GM18519 (cell line): Measurements from ENCODE around the gene FBXW4.

Experiments
- ATAC-seq: cut with Tn5 transposase; IDR thresholded peaks from one replicate; pipeline ENCODE4 v1.9.1; 2021; ENCODE audit warnings: mild to moderate bottlenecking, moderate library complexity; ENCODE audit not compliant: unreplicated experiment, low FRiP score

The FBXW4 gene

GRCh38 chr10:101704331-101704730, 9.4 kb upstream of the FBXW4 start:
- no peak for ATAC-seq

DNA sequence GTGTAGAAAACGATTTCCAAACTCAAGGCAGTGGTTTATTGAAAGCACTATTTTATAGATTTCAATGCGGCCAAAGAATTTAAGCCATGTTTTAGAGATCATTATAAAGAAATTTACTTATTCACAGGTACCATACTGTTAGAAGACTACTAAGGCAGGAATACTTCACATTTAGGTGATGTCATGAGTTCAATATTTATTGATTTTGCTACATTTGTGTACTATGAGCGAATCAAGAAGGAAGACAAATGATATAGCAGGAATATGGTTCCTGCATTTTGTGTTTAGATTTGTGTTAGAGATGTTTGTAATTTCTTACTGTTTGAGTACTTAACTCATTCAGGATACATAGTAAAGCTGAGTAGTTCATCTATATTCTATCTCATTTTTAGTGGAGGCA, 1.7 kb upstream of the FBXW4 start:
- no peak for ATAC-seq

DNA sequence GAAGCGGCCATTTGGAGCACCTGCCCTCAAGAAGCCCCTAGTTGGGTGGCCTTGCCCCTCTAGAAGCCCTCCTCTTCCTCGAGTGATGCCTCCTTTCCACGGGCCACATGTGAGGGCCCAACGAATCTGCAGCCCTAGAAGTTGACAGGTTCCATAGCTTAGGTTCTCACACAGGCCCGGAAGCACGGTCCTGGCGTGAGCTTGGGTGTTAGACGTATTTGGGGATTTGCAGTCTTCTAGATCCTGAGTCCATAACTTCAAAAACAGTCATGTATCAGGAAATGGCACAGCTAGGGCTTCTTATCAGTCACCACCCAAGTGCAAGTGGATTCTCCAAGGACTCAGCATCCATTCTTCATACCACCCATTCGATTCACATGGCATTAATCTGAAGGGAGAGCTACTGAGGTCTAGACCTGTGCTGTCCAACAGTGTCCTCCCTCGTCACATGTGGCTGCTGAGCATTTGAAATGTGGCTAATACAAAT, 477 bp upstream of the FBXW4 start:
- no peak for ATAC-seq

- ATAC-seq: peak; percentile 34
These were observed 844 bp downstream of the FBXW4 start for GRCh38 chr10:101693978-101694673.

DNA sequence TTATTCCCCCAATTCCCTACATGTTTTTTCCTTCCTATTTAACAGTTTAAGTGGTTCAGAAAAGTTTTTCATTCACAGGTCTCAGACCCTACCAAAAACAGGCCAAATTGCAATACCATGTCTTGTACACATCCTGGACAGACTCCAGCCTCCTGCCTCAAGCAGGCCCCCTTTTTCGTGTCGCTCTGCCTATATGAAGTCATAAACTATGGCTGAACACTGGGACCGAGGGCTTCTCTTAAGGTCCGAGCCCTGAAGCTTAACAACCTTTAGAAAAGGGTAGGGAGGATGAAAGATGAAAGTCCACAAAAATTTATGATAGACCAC, 1.4 kb downstream of the FBXW4 start:
- no peak for ATAC-seq

DNA sequence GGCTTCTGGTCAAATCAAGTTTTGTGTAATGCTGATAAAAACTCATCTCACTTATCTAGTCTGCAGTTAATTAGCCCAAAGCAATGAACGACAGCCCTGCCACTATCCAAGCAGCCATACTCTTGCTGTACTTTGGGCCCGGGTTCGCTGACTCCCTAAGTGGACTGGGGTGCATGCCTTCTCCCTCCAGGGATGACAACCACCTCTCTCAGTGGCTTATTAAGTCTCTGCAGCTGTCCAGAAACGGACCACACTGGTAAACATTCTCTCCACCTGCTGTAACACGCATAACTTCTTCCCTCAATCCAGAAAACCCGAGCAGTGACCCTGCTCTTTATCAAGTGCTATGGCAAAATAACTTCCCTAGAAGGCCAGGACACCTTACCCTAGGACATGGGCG, 3.9 kb downstream of the FBXW4 start:
- no peak for ATAC-seq

DNA sequence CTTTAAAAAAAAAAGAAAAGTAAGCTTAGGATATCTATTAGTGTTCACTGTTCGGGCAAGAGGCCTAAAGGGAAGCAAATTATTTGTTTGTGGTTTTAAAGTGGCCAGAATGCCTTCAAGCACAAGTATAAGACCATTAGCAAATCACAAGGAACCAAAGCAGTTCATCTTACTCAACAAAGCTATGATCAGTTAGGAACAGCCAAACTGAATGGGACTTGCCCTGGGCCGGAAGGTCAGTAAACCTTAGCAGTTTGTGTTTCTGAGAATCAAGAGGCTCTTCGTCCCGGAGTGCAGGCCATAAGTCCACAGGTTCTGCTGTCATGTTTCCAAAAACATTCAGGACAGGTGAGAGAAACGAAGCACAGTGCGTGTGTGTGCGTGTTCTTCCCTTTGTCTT, 4.5 kb downstream of the FBXW4 start:
- no peak for ATAC-seq

DNA sequence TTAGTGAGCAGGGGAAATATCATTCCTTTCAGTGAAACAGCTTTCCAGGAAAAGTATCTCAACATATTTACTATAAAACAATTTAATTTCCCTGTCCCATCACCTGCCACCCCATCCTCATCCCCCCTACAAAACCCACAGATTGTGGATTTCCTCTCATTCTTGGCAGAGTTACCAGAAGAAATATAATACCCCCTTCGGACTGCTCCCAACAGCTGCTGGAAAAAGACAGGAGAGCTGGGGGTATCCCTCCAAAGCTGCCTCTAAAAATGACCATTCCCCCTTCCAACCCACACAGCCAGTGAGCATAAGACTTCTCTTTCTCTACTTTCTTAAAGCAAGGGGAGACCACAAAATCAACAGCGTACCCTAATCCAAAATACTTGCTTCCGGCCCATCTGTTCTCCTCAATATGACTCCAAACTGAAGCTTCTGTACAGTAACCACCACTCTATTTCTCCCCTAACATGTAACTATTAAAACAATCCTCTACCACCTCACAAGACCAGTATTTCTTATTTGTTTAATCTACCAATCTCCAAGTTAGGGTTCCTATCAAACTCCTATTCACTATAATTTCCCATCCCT, 7.8 kb downstream of the FBXW4 start:
- ATAC-seq: no peak

DNA sequence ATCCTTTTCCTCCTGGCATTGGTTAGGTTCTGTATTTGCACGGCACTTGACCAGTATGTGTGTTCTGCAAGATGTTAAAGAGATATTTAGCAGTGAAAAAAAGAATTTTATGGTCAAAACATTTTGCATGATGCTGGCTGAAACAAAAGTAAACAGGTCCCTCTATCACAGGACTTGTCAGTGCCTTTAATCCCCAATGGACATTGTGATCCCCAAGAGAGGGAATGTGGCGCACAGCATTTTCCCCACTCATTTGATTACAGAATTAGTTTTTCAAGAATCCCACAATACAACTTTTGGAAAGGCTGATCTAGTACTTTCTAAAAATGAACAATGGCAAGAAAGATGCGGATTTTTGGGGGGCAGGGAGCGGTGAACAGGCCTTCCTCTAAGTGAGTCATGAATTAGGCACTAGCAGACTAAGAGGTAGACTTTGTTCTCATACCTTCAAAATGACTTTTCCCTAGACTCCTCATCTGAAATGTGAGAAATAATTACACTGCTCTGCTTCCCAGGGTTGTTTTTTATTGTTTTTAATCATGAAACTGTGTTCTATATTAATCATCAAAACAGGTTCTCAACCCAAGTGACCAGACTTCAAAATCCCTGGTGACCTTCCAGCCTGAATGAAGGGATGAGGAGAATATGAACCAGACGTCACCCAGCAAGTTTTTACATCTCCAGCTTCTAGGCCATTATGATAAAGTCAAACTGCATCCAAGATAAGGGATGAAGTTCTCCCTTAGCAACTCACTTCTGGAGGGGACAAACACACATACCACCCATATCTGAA, 8.6 kb downstream of the FBXW4 start:
- no peak for ATAC-seq

GRCh38 chr10:101684782-101685181, 10.2 kb downstream of the FBXW4 start:
- ATAC-seq: no peak

GRCh38 chr10:101683276-101683675, 11.7 kb downstream of the FBXW4 start:
- no peak for ATAC-seq

GRCh38 chr10:101682172-101682825, 12.7 kb downstream of the FBXW4 start:
- no peak for ATAC-seq

DNA sequence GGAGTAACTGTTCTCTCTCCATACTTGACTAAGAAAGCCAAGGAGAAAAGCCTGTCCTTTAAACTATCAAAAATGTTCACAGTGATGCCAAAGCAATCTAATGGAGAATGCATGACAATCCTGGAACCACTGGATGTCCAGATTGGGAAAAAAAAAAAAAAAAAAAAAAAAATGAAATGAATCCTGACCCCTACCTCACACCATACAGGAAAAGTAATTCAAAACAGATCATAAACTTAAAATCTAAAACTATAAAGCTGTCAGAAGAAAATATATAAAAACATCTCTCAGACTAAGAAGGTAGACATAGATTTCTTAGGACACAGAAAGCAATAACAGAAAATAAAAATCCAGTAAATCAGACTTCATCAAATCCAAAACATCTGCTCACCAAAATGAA, 18.4 kb downstream of the FBXW4 start:
- no peak for ATAC-seq

GRCh38 chr10:101675115-101675514, 19.9 kb downstream of the FBXW4 start:
- ATAC-seq: no peak

DNA sequence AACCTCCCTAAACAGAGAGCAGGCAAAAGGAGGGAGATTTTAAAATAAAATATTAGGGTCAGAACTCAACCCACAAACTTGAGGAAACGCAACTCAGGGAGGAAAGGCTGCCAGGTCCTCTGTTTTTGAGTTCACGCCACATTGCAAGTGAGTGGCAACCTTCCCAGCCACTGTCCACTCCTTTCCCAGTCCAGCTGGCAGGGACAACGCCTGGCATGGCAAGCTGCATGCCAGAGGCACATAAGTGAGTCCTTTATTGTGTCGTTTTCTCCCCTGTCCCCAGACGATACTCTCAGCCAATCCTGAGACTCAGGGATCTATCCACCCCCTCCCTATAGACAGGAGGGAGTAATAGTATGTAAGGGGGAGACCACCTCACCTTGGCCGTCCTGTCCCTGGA, 22.4 kb downstream of the FBXW4 start:
- ATAC-seq: no peak

GRCh38 chr10:101671453-101671852, 23.5 kb downstream of the FBXW4 start:
- no peak for ATAC-seq

DNA sequence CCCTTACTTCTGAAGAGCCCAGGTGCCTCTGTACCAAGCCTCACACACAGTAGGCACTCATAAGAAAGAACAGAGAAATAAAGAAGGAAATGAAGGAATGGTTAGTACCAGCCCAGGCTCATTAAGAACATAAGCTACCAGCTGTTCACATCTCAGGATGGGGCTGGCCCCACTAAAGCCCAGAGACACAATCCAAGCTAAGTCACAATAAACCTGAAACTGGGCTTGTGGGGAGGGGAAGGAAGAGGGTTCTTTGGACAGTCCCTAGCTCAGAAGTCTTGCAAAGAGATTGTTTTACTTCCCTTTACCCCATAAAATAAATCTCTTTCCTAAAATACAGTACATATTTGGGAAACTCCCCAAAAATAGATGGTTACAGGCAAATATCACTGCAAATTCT, 24.3 kb downstream of the FBXW4 start:
- ATAC-seq: no peak

- ATAC-seq: no peak
These were observed 25.8 kb downstream of the FBXW4 start for GRCh38 chr10:101669181-101669580.

GRCh38 chr10:101668566-101668965, 26.4 kb downstream of the FBXW4 start:
- ATAC-seq: no peak

DNA sequence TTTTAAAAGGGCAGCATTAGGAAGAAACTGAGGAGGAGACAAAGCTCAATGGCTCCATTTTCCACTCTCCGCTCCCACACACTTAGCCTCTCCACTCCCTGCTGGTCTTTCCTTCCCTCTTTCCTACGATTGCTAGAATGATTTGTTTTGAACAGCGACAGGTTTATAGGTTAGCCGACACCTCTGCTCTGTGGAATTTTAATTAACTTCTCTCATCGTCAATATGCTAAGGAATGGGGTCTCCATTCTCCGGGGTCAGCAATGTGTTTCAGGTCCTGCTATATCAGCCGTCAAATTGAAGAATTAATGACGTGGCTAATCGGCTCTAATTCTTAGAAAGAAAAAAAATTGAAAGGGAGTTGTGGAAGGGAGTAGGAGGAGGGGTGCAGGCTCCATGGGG, 28.9 kb downstream of the FBXW4 start:
- ATAC-seq: no peak

GRCh38 chr10:101663097-101663496, 31.9 kb downstream of the FBXW4 start:
- no peak for ATAC-seq
